CD8-positive, alpha-beta memory T cell (primary cell): ENCODE results near the gene ARHGAP32. TPM values are rescaled to one million over a fixed set of nuclear protein-coding genes. Genes with fewer than 3 reads are reported as not detected.

Source experiments
- CTCF ChIA-PET: fragments of 350-600 bp; sonication (Branson Sonifier 250); formaldehyde crosslinking; loops from one replicate; lab custom pipeline; 2021; ENCODE audit warnings: antibody characterized with exemption; lab: Charles Lee
- POLR2A ChIA-PET: fragments of 350-600 bp; sonication (Branson Sonifier 250); formaldehyde crosslinking; loops from one replicate; lab custom pipeline; 2021; ENCODE audit warnings: antibody characterized with exemption; lab: Charles Lee
- DNase-seq, 5 donors: peaks; one replicate each; pipeline versions ENCODE4 v3.0.0 to v3.0.0-alpha.2; 2020 to 2022; ENCODE audit warnings: mixed read lengths in 1 of 5
- H3K27ac ChIP-seq: one replicate; pipeline ENCODE4 v1.7.0; 2013; ENCODE audit warnings: low read depth, mild to moderate bottlenecking, low read length, moderate library complexity
- H3K27me3 ChIP-seq: 2 replicates; pipeline ENCODE4 v1.7.0; 2013; ENCODE audit warnings: low read length, mild to moderate bottlenecking; ENCODE audit not compliant: insufficient read depth, poor library complexity, severe bottlenecking
- H3K36me3 ChIP-seq: 2 replicates; pipeline ENCODE4 v1.7.0; 2013; ENCODE audit warnings: mild to moderate bottlenecking, low read length, moderate library complexity; ENCODE audit not compliant: insufficient read depth
- H3K4me1 ChIP-seq: 2 replicates; pipeline ENCODE4 v1.7.0; 2013; ENCODE audit warnings: mild to moderate bottlenecking, low read length, moderate library complexity; ENCODE audit not compliant: insufficient read depth
- H3K4me3 ChIP-seq: 2 replicates; pipeline ENCODE4 v1.7.0; 2013; ENCODE audit warnings: mild to moderate bottlenecking, low read length
- H3K9me3 ChIP-seq: 2 replicates; pipeline ENCODE4 v1.7.0; 2013; ENCODE audit warnings: mild to moderate bottlenecking, low read length
- H3K27ac Mint-ChIP-seq, 8 donors: one replicate each; pipeline ENCODE4 v1.8.0; 2020 to 2021; ENCODE audit warnings: mixed read lengths in 8 of 8, mild to moderate bottlenecking in 6 of 8, inconsistent platforms in 3 of 8, moderate library complexity in 3 of 8
- H3K27me3 Mint-ChIP-seq, 2 donors: one replicate each; pipeline ENCODE4 v1.8.0; 2020 to 2021; ENCODE audit warnings: mixed read lengths in 2 of 2, mild to moderate bottlenecking in 1 of 2, moderate library complexity in 1 of 2
- H3K36me3 Mint-ChIP-seq, 3 donors: one replicate each; pipeline ENCODE4 v1.8.0; 2020 to 2021; ENCODE audit warnings: mixed read lengths in 3 of 3, inconsistent platforms in 1 of 3, mild to moderate bottlenecking in 1 of 3
- H3K4me1 Mint-ChIP-seq, 3 donors: one replicate each; pipeline ENCODE4 v1.8.0; 2020 to 2021; ENCODE audit warnings: mixed read lengths in 3 of 3, inconsistent platforms in 1 of 3, mild to moderate bottlenecking in 1 of 3
- H3K4me3 Mint-ChIP-seq, 7 donors: one replicate each; pipeline ENCODE4 v1.8.0; 2020 to 2021; ENCODE audit warnings: mixed read lengths in 7 of 7, mild to moderate bottlenecking in 6 of 7, moderate library complexity in 4 of 7, inconsistent platforms in 2 of 7
- H3K9me3 Mint-ChIP-seq, 5 donors: one replicate each; pipeline ENCODE4 v1.8.0; 2020 to 2022; ENCODE audit warnings: mixed read lengths in 5 of 5, mild to moderate bottlenecking in 3 of 5, moderate library complexity in 2 of 5, inconsistent platforms in 1 of 5
- polyA plus RNA-seq: library from polyadenylated mRNA; unstranded; fragments of 300-500 nt; fragmentation: Illumina TruSeq; gene quantifications from one replicate; pipeline ENCODE4 v1.2.3, GENCODE V29; 2021
- total RNA-seq, 2 experiments: library from RNA; stranded (reverse); gene quantifications; one replicate each; pipeline ENCODE4 v1.2.3, GENCODE V29; 2021

ARHGAP32 gene
- total and polyA plus RNA-seq, 3 experiments from 2014 or later = 0.48 to 3.1 (median 2.1) TPM

DNA sequence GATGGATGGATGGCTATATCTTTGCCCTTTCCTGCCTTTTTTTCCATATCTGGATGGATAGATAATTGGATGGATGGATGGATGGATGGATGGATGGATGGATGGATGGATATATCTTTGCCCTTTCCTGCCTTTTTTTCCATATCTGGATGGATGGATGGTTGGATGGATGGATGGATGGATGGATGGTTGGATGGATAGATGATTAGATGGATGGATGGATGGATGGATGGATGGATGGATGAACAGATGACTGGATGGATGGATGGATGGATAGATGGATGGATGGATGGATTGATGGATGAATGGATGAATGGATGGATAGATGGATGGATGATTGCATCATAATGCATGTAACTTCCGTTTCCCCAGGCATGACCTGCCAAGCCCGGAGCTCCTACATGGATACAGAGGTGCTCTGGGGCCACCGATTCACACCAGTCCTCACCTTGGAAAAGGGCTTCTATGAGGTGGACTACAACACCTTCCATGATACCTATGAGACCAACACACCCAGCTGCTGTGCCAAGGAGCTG is 276.0 kb downstream of the ARHGAP32 start:
- ChIA-PET CTCF (no interaction called here), POLR2A (no interaction called here)
- H3K36me3 ChIP-seq = no peaks in the 10 kb centered on the region
- H3K4me3 ChIP-seq = no peak overlapping the region
- peaks cover 0 to 3% (median 0%) of the 10 kb centered on the region in 3 donors for H3K4me1 Mint-ChIP-seq
- H3K36me3 Mint-ChIP-seq = peaks cover 0 to 5% (median 3%) of the 10 kb centered on the region in 3 donors
- H3K4me1 ChIP-seq = no peaks in the 10 kb centered on the region
- no peaks in the 10 kb centered on the region for H3K27me3 ChIP-seq
- DNase-seq = no peak
- H3K9me3 ChIP-seq = no peaks in the 10 kb centered on the region
- no peak overlapping the region for H3K4me3 Mint-ChIP-seq
- peaks cover 25 to 51% of the 10 kb centered on the region in 2 donors for H3K27me3 Mint-ChIP-seq
- no peak overlapping the region for H3K27ac Mint-ChIP-seq
- peaks cover 0 to 2% (median 0%) of the 10 kb centered on the region in 5 donors for H3K9me3 Mint-ChIP-seq
- H3K27ac ChIP-seq = no peak overlapping the region

DNA sequence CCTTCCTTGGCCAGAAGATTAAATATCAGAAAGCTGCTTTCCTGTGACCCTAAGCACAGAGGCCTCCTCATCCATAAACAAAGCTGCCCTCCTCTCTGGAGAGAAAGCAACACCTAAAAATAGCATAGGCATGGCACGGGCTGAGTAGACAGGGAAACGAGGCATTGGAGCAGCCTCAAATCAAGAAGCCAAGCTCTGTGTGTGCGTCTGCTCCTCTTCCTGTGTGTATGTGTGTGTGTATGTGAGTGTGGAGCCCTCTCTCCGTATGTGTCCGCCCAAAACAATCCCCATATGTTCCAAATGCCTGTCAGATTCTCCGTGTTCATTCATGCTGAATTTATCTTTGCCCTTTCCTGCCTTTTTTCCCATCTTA is 277.0 kb downstream of the ARHGAP32 start:
- H3K4me1 ChIP-seq = no peaks in the 10 kb centered on the region
- no peaks in the 10 kb centered on the region for H3K9me3 ChIP-seq
- POLR2A ChIA-PET = no interaction called here
- no peak overlapping the region for H3K27ac ChIP-seq
- CTCF ChIA-PET = no interaction called here
- H3K4me1 Mint-ChIP-seq = peaks cover 0 to 3% (median 0%) of the 10 kb centered on the region in 3 donors
- H3K36me3 Mint-ChIP-seq = peaks cover 0 to 5% (median 3%) of the 10 kb centered on the region in 3 donors
- no peak overlapping the region for H3K4me3 ChIP-seq
- no peak overlapping the region for H3K4me3 Mint-ChIP-seq
- H3K9me3 Mint-ChIP-seq = peaks cover 0 to 2% (median 0%) of the 10 kb centered on the region in 5 donors
- peaks cover 21 to 53% of the 10 kb centered on the region in 2 donors for H3K27me3 Mint-ChIP-seq
- no peaks in the 10 kb centered on the region for H3K36me3 ChIP-seq
- H3K27ac Mint-ChIP-seq = no peak overlapping the region
- DNase-seq = no peak
- no peaks in the 10 kb centered on the region for H3K27me3 ChIP-seq

Other genes starting within 250 kb of the ARHGAP32 start
- gene TP53AIP1, start 249.5 kb downstream of the ARHGAP32 start, total RNA-seq = not detected
- gene TP53AIP1, start 249.5 kb downstream of the ARHGAP32 start, polyA plus RNA-seq = not detected
- not detected for gene BARX2, start 183.5 kb upstream of the ARHGAP32 start, total RNA-seq
- gene BARX2, start 183.5 kb upstream of the ARHGAP32 start, polyA plus RNA-seq = not detected